Measurements from ENCODE around the gene MED17.
"Not testable (repeated sequence)": the region's sequence is repeated elsewhere in the genome, so short reads cannot be mapped to it uniquely, and the experiment has no call there.

The MED17 gene, protein sequence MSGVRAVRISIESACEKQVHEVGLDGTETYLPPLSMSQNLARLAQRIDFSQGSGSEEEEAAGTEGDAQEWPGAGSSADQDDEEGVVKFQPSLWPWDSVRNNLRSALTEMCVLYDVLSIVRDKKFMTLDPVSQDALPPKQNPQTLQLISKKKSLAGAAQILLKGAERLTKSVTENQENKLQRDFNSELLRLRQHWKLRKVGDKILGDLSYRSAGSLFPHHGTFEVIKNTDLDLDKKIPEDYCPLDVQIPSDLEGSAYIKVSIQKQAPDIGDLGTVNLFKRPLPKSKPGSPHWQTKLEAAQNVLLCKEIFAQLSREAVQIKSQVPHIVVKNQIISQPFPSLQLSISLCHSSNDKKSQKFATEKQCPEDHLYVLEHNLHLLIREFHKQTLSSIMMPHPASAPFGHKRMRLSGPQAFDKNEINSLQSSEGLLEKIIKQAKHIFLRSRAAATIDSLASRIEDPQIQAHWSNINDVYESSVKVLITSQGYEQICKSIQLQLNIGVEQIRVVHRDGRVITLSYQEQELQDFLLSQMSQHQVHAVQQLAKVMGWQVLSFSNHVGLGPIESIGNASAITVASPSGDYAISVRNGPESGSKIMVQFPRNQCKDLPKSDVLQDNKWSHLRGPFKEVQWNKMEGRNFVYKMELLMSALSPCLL

DNA sequence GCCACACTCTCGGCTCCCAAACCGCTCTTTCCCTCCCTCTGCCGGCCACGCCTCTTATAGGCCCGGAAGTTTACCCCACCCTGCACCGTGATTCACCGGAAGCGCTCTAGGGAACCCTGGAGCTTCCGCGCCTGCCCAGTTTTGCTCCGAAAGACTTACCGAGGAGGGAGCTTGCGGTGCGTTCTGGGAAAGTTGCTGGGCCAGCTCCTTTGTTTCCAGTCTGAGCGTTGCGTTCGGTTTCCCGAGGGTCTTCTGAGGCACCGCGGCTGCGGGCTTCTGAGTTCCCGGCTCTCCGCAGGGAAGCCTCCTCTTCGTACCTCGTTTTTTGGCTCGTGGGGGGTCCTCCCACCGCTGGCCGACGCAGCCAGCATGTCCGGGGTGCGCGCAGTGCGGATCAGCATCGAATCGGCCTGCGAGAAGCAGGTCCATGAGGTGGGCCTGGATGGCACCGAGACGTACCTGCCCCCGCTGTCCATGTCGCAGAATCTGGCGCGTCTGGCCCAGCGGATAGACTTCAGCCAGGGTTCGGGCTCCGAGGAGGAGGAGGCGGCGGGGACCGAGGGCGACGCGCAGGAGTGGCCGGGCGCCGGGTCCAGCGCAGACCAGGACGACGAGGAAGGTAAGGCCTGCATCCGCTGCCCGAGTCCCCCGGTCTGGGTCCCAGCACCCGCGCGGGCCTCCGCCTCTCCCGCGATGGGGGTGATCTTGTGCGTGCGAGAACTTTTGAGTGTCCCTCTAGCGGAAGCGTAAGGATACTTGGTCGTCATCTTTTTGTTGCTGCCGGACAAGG is at the start of gene MED17:
Gene MED17, plus strand, starts transcription at position 138 of the 790 bp plus-strand sequence. Its CDS starts 232 bp downstream, at position 370.
- DNase-seq = peak; percentile 17

DNA sequence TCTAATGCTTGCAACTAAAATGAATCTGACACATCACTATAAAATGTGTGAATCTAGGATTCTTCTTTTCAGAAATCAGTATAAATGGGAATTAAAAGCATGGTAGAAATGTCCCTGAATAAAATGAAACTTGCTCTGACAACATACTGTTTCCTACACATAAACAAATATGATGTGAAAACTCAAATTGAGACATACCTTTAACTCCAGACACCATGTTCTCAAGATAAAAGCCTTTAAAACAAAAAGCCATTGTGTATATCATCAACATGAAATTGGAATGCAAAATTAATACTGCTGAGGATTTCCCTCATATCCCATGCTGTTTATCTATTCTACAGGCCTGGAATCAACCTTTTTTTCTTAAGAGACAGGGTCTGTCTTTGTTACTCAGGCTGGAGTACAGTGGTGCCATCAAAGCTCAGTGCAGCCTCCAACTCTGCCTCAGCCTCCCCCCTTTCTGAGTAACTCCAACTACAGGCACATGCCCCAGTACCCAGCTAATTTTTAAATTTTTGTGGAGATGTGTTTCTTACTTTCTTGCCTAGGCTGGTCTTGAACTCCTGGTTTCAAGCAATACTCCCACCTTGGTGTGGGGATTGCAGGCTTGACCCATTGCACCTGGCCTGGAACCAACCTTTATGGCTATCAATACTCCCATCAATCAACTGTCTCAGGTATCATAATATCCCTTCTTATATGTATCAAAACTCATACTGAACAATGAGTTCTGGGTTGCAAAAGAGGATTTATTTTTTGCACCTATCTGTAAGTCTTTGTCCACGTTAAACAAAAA is 49.5 kb upstream of the MED17 start:
- DNase-seq = no peak

DNA sequence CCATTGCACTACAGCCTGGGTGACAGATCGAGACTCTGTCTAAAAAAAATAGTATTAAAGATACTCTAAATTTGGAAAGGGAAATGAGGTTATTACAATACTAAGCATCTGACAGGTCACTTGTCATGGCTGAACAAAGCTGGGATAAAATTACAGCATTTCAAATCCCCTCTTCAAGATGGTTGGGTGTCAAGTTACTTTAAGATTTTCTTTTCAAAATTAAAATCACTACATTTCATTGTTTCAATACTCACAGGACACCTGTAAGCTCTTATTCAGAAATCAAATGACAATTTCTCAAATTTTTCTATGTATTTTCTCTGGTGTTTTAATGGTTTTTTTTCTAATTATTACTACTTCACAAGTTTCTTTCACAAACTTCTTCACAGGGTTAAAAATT is 48.5 kb upstream of the MED17 start:
- no peak for DNase-seq

DNA sequence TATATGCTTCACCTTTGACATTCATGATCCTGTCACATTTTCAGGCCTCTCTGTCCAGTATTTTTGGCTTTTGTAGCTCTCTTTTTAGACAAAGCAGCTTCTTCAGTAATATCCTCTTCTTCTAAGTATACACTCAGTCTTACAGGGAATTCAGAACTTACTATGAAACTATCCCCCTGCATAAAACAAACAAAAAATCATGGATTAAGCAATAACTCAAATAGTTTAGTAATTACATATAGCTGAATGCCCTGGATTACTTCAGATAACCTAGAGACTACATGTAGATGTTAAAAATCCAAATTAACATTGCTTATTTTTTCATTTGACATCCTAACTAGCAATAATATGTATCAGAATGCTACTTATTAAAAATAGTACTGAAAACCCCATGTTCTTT is 48.0 kb upstream of the MED17 start:
- no peak for DNase-seq

DNA sequence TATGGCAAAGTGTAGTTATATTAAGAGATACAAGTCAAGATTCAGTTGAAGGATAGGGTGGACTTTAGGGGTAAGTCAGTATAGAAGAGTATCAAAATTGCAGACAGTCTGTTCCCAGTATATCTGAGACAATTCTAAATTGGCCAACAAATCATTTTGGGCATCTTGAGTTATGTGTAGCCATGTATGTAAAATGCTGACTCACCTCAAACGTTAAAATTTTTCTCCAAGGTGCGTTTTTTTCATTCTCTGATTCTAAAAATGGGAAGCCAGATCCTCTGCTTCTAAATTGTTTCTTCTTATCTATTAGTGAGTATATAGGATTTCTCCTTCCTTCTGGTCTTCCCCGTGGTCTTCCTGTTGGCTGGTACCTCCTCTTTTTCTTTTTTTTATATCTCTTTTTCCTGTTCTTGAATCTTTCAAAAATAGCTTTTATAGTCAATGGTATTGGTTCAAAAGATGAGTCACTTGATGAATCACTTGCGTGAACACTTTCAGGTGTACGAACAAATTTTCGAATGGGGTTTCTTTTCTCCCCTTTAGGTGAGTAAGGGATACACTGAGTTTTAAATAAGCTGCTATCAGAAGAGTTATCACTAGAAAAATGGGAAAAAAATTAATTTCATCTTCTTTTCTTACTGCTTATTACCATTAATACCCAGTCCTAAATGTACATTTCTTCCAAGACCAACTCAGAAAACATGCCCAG is 46.0 kb upstream of the MED17 start:
- no peak for DNase-seq

DNA sequence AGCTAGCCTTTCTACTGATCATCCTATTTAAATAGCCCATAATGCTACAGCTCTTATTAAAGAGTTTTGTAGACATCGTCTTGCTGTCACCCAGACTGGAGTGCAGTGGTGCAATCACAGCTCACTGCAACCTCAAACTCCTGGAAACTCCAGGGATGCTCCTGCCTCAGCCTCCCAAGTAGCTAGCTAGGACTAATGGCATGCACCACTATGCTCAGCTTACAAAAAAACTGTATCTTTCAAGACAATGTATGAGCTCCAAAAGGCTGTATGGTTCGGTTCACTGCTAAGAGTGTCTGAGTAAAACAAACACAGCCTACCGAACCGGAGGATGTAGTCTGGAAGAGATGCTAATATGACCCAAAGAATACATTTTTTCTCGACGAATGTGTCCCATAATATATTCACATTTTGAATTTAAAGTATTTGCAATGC is 45.4 kb upstream of the MED17 start:
- no peak for DNase-seq

DNA sequence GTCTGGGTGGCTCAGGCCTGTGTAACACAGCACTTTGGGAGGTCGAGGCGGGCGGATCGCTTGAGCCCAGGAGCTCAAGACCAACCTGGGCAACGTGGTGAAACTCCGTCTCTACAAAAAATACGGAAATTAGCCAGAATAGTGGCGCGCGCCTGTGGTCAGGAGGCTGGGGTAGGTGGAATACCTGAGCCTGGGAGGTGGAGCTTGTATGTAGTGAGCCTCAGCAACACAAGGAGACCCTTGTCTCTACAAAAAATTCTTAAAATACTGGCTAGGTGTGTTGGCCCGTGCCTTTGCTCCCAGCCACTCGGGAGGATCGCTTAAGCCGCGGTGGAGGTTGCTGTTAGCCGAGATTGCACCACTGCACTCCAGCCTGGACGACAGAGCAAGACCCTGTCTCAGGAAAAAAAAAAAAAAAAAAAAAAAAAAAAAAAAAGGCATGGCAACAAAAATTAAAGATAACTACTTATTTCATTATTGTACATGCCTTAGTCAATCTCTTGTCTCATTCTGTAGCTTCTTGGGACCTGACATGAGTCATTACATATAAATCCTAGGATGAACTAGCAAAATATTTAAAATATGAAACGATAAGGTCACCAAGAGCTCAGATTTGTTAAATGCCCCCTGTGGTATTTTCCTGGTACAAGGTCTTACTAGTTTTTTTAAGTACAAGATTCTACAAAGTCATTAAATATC is 43.9 kb upstream of the MED17 start:
- DNase-seq = no peak

DNA sequence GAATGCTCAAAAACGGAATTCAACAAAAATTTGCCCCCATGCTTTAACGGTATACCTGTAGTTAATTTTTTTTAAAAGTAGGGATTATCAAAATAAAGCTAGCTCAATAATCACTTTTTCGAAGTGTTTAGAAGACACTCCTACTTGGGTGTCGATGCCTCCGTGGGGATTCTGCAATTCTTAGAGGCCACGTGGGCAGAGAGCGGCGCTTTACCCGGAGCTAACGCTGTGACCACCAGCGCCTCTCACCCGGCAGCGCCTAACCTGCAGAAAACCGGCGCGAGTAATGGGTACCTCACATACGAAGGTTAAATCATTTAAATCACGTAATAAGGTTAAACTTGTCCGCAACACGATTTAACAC is 43.4 kb upstream of the MED17 start:
- no peak for DNase-seq

DNA sequence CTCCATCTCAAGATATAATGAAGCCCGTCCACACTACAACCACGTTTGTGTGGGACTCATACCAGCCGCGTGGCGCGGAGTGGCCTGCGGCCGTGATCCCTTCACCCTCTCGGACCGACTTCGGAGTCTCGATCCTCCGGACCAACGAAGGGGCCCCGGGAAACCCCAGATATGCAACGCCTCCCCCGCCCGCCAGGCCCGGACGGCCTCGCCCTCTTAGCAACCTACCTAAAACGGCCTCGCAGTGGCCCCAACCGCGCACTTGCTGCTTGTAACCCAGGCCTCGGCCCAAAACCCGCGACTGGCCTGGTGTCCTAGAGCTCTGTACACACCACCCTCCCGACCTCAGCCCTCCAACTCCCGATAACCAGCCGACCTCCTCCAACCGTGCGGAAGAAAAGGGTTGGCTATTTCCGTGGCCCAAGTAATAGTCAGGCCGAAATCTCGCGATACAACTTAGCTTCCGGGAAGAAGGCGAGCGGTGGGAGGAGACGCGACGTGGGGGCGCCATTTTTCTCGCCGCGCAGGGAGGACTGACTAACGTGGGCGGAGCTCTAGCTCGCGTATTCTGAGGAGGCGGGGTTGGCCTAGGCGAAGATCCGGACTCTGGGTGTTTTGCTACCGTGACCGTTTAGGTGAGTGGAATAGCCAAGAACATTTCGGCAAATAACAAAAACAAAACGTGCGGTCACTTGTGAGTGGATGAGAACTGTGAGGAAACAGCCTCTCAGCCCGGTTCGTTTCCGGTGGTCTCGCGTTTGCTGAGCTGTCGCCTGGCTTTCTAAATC is 42.8 kb upstream of the MED17 start, which contains the start of the genes C11orf54 and TAF1D:
Gene C11orf54, plus strand, starts transcription at position 579 of the 788 bp plus-strand sequence. CDS start 5,722 bp downstream, outside the sequence.
Gene TAF1D, minus strand, starts transcription at position 402 of the 788 bp plus-strand sequence. CDS start 2,191 bp downstream, outside the sequence.
- peak; percentile 86 for DNase-seq

DNA sequence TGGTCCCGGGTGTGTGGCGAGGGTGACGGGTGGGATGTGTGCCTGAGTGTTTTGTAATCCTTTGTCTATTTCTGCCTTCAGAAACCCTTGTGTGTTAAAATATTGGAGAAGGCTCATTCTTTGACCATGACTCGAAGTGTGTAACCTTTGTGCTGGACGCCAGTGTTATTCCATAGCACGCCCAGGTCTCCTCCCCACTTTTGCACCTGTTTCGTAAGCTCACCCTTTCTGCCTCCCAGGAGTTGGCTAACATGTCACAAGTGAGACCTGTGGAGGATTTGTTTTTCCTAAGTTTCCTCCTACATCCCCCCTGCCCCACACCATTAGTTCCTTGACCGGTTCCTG is 42.2 kb upstream of the MED17 start:
- DNase-seq = no peak

DNA sequence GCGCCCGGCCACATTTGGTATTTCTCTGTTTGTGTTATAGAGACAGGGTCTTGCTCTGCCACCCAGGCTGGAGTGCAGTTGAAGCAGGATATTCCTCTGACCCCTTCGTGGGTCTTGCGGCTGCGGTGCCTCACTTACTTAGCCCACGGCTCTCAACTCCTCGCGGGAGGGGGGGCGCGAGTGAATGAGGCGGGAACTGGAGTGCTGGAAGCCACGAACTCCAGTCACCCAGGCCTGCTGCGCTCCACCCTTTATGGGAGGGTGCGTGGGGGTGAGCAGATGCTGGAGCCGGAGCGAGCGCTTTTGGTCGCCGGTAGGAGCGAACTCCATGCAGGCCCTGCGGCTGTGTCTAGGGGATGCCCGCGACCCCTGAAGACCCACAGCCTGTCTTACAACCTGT is 40.8 kb upstream of the MED17 start:
- no peak for DNase-seq

DNA sequence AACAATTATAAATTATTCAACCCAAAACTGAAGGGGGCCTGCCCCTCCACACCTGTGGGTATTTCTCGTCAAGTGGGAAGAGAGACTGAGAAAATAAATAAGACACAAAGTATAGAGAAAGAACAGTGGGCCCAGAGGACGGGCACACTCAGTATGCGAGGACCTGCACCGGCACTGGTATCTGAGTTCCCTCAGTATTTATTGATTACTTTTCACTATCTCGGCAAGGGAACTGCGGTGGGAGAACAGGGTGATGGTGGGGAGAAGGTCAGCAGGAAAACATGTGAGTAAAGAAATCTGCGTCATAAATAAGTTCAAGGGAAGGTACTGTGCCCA is 39.4 kb upstream of the MED17 start:
- DNase-seq = no peak

DNA sequence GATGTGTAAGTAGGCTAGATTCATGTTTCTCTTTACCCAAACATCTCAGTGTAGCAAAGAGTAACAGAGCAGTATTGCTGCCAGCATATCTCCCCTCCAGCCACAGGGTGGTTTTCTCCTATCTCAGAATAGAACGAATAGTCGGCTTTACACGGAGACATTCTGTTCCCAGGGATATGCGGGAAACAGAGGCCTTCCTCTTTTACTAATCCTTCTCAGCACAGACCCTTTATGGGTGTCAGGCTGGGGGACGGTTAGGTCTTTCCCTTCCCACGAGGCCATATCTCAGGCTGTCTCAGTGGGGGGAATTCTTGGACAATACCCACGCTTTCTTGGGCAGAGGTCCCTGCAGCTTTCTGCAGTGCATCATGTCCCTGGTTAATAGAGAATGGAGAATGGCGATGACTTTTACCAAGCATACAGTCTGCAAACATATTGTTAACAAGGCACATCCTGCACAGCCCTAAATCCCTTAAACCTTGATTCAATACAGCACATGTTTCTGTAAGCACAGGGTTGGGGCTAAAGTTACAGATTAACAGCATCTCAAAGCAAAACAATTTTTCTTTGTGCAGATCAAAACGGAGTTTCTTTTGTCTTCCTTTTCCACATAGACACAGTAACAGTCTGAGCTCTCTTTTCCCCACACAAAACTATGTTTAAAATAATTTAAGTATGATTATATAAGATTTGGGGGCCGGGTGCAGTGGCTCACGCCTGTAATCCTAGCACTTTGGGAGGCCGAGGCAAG is 38.9 kb upstream of the MED17 start:
- DNase-seq = not testable (repeated sequence)

DNA sequence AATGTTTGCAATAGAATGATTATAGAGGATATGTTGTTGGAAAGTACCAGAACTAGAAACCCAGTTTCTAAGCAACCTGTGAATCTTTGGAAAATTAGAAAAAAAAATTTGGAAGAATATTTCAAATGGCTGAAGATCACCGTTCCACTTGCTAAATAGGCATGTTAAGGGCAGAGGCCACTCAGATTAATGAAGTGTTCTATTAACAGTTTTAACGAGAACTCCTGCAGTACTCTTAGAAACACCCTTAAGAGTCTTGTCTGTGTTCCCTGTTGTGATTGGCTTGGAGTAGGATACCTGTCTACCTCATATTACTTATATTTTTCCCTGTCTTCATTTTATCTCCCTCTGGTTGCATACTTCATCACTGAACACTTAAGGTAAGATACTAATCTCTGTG is 38.0 kb upstream of the MED17 start:
- DNase-seq = no peak

DNA sequence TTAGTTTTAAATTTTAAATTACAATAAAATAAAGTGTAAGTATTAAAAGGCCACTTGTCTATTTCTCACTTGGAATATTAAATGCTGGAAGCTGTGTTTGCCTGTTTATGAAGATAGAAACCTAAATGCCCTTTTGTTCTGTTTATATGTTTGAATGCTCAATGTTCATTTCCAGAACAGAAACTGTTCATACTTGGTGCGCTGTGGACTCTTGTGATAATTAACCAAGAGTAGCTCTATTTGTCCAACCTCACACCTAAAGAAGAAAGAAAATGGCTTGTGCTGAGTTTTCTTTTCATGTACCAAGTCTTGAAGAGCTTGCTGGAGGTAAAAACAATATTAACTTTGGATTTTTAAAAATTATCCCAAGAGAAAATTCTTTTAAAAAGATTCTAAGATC is 37.0 kb upstream of the MED17 start:
- no peak for DNase-seq

DNA sequence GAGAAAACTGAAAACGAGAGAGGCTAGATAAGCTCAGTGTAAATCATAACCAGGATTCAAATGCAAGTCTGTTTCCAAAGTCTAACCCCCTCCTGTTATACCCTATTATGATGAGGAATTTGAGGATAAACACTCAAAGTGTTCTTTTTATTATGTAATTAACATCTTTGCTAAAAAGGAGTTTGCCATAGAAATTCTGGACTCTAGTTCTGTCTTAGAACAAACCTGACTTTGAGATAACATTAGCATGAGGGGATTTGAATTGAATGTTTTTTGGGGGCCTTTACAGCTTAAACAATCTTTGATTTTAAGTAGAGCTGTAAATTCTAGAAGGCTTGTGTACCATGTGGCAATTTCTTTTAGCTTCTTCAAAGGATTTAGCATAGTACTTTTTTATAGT is 33.1 kb upstream of the MED17 start:
- no peak for DNase-seq

DNA sequence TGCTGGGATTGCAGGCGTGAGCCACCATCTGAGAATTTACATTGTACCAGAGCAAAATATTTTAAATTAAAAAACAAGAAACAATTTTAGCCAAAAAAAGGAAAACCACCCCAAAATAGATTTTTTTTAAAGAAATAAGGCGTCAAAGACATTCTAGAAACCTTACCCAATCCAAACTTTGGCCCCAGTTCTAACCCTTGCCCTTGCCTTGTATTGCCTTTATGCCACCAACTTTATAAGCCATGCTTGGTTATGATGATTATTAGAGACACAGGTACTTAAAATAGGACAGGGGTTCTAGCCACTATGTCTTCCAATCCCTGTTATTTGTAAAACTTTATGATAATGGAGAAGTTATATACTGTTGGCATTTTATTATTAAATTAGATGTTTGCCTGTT is 30.8 kb upstream of the MED17 start:
- DNase-seq = no peak

DNA sequence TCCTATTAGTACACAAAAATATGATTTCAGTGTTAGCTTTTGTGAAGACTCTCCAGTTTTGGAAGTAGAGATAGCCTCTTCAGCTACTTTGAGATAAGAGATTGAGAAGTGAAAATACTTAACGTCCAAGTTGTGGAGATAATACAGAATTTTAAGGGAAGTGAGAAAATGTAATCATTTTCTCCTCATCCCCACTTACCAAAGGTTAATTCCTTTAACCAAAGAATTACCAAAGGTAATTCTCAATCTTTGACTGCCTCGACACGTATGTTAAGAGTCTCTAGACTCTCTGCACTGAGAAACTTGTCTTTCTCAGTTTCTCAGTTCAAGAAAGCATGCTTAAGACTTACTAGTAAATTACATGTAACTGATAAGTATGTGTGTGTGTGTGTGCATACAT is 27.3 kb upstream of the MED17 start:
- DNase-seq = no peak

DNA sequence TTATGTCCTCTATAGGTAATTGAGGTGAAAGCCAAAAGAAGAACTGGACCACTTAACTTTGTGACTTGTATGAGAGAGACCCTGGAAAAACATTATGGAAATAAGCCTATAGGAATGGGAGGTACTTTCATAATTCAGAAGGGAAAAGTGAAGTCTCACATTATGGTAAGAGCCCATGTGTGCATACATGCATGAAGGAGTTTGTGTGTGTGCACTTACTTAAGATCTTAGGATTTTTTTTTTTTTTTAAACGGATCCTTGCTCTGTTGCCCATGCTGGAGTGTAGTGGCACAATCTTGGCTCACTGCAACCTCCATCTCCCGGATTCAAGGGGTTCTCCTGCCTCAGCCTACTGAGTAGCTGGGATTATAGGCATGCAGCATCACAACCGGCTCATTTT is 26.8 kb upstream of the MED17 start:
- no peak for DNase-seq

Measured in NCI-H2081 treated with DMSO at 0.1 percent for 48 hours (cell line).